Panc1 (cell line): ENCODE results near the gene CAV1. TPM values are rescaled to one million over a fixed set of nuclear protein-coding genes. Genes with fewer than 3 reads are reported as not detected.

Source experiments
- ATAC-seq: fragments of 200-7000 bp; cut with Tn5 transposase; 2 replicates; pipeline ENCODE4 v1.9.1; 2020; ENCODE audit warnings: mild to moderate bottlenecking, moderate library complexity
- BruUV-seq: library from RNA; stranded (reverse); fragments of 400-500 nt; replicated peaks from 2 replicates; lab custom pipeline; 2021; lab: Mats Ljungman, UMichigan
- CTCF ChIA-PET: fragments of 300-600 bp; sonication (Branson Sonifier 250); formaldehyde crosslinking; loops from one replicate; lab custom pipeline; 2022; ENCODE audit warnings: antibody characterized with exemption; lab: Charles Lee
- POLR2A ChIA-PET: fragments of 300-600 bp; sonication (Branson Sonifier 250); formaldehyde crosslinking; loops from one replicate; lab custom pipeline; 2022; ENCODE audit warnings: antibody characterized with exemption; lab: Charles Lee
- DNase-seq: peaks from one replicate; pipeline ENCODE4 v3.0.0-alpha.2; 2010; ENCODE audit warnings: low read depth, low spot score
- H3K27ac ChIP-seq: 2 replicates; pipeline ENCODE4 v1.5.1; 2011; ENCODE audit warnings: mild to moderate bottlenecking, low read length, inconsistent platforms
- H3K27me3 ChIP-seq: fragments of 200-500 bp; sonication (Bioruptor generic); 2 replicates; pipeline ENCODE4 v1.6.0; 2014; ENCODE audit warnings: low read length, inconsistent platforms; ENCODE audit not compliant: control insufficient read depth, insufficient read depth
- H3K36me3 ChIP-seq: fragments of 200-500 bp; sonication (Bioruptor generic); 2 replicates; pipeline ENCODE4 v1.5.1; 2014; ENCODE audit warnings: inconsistent platforms, mild to moderate bottlenecking, low read length, moderate library complexity; ENCODE audit not compliant: control insufficient read depth, insufficient read depth
- H3K4me1 ChIP-seq: 2 replicates; pipeline ENCODE4 v1.5.1; 2011; ENCODE audit warnings: inconsistent platforms, mild to moderate bottlenecking, low read length, moderate library complexity; ENCODE audit not compliant: control insufficient read depth, insufficient read depth
- H3K4me3 ChIP-seq, 2 experiments: 2 replicates each; pipeline ENCODE4 v1.5.1; 2011 to 2012; ENCODE audit warnings: low read depth in 2 of 2, low read length in 2 of 2, mild to moderate bottlenecking in 2 of 2, inconsistent platforms in 1 of 2, moderate library complexity in 1 of 2
- H3K9me3 ChIP-seq: fragments of 200-500 bp; sonication (Bioruptor generic); 2 replicates; pipeline ENCODE4 v1.5.1; 2014; ENCODE audit warnings: low read depth, mild to moderate bottlenecking, inconsistent platforms, low read length, moderate library complexity; ENCODE audit not compliant: control insufficient read depth, insufficient read depth
- CTCF ChIP-seq: fragments of 450-650 bp; IDR thresholded peaks from 2 replicates; pipeline ENCODE4 v1.5.1; 2017; ENCODE audit warnings: mild to moderate bottlenecking
- POLR2AphosphoS5 ChIP-seq: IDR thresholded peaks from 2 replicates; pipeline ENCODE4 v1.6.1; 2012; ENCODE audit warnings: mild to moderate bottlenecking, low read depth, low read length, moderate library complexity
- REST ChIP-seq, 2 experiments: IDR thresholded peaks; 2 replicates each; pipeline ENCODE4 v1.6.1; 2011 to 2012; ENCODE audit warnings: low read depth in 2 of 2, control low read depth in 1 of 2, low read length in 1 of 2, mild to moderate bottlenecking in 1 of 2, moderate library complexity in 1 of 2; ENCODE audit not compliant: insufficient read depth in 1 of 2
- SIN3A ChIP-seq: IDR thresholded peaks from 2 replicates; pipeline ENCODE4 v1.6.1; 2012; ENCODE audit warnings: low read depth, mild to moderate bottlenecking, low read length, moderate library complexity, borderline replicate concordance; ENCODE audit not compliant: insufficient read depth
- TCF7L2 ChIP-seq: IDR thresholded peaks from 2 replicates; pipeline ENCODE4 v1.6.1; 2011; ENCODE audit warnings: mild to moderate bottlenecking, low read depth, low read length, inconsistent platforms
- in situ Hi-C: cut with HindIII; loops from 2 replicates; pipeline ENCODE4 v1.10.0; 2016; ENCODE audit warnings: low sequenced_read_pairs, low pct_unique_long_range_greater_than_20kb
- intact Hi-C: fragments of 100-400 bp; cut with micrococcal nuclease; formaldehyde crosslinking; loops from one replicate; pipeline ENCODE4 v1.10.0; 2022; ENCODE audit not compliant: unreplicated experiment
- total RNA-seq: library from RNA; stranded (reverse); gene quantifications from one replicate; pipeline ENCODE4 v1.2.1, GENCODE V29; 2021; ENCODE audit not compliant: unreplicated experiment

CAV1 gene
- total RNA-seq, 1 experiment from 2014 or later: 496 TPM

GRCh38 chr7:116500078-116500853 is 24.6 kb upstream of the CAV1 start:
- Histone ChIP-seq H3K27ac (peak overlapping the region; percentile 100), H3K9me3 (no peaks in the 10 kb centered on the region), H3K4me1 (peaks cover 46% of the 10 kb centered on the region), H3K4me3 (peak overlapping the region; percentile 89 to 98), H3K27me3 (no peaks in the 10 kb centered on the region), H3K36me3 (peaks cover 27% of the 10 kb centered on the region)
- DNase-seq (no peak), ATAC-seq (peak; percentile 22)
- no TSS peak for BruUV-seq
- intact Hi-C loops: no loop called here
- in situ Hi-C loops: no loop called here
- POLR2A ChIA-PET: interaction anchor here (0.5 to 1.2 kb wide), 2 partner anchors 146 to 290 kb away, joined by 3 read pairs; partner anchors contain the start of gene TES
- CTCF ChIA-PET: no interaction called here
- TF ChIP-seq TCF7L2 (no peak), REST (IDR thresholded peaks at IDR 0.05; ENCODE audit: insufficient read depth in 1 of 2, low read depth in 2 of 2, low read length in 1 of 2) (no peak), SIN3A (no peak; the same call in 1 of the 2 replicates), CTCF (no peak), POLR2AphosphoS5 (no peak; the same call in 1 of the 2 replicates)

- DNase-seq: no peak
Observed at GRCh38 chr7:116501425-116502167, 23.2 kb upstream of the CAV1 start.

More at GRCh38 chr7:116501425-116502167, 23.2 kb upstream of the CAV1 start:
- POLR2A ChIA-PET: interaction anchor here (0.5 to 0.7 kb wide), 3 partner anchors 19 to 86 kb away, joined by 3 to 4 read pairs (median 4); no protein-coding TSS in a partner anchor
- Histone ChIP-seq H3K36me3 (peaks cover 38% of the 10 kb centered on the region), H3K27ac (peak overlapping the region; percentile 100), H3K9me3 (no peaks in the 10 kb centered on the region), H3K4me3 (peak overlapping the region; percentile 89 to 98), H3K27me3 (no peaks in the 10 kb centered on the region), H3K4me1 (peaks cover 51% of the 10 kb centered on the region)
- TF ChIP-seq REST (IDR thresholded peaks at IDR 0.05; ENCODE audit: insufficient read depth in 1 of 2, low read depth in 2 of 2, low read length in 1 of 2) (peak in 1 of 2 experiments; percentile 36; a peak in 1 of 4 replicates), TCF7L2 (0 out of 2 replicates have a peak, but pooled peaks have one; percentile 17), CTCF (no peak)
- in situ Hi-C loops: no loop called here
- intact Hi-C loops: no loop called here
- no TSS peak for BruUV-seq
- no peak for ATAC-seq
- CTCF ChIA-PET: no interaction called here
